Effector CD4-positive, alpha-beta T cell (primary cell): Measurements from ENCODE around the gene SEMA5B.

Experiments
- DNase-seq: peaks from one replicate; pipeline ENCODE4 v3.0.0-alpha.2; 2020

SEMA5B gene

GRCh38 chr3:123058505-123058904, 30.9 kb upstream of the SEMA5B start:
- no peak for DNase-seq

- no peak for DNase-seq
Measured at GRCh38 chr3:123055352-123055751, 27.8 kb upstream of the SEMA5B start.

- DNase-seq: no peak
Measured at GRCh38 chr3:123054931-123055330, 27.4 kb upstream of the SEMA5B start.

GRCh38 chr3:123054109-123054778, 26.7 kb upstream of the SEMA5B start:
- no peak for DNase-seq

- DNase-seq: no peak
Measured at GRCh38 chr3:123053107-123053506, 25.5 kb upstream of the SEMA5B start.

GRCh38 chr3:123050666-123051065, 23.1 kb upstream of the SEMA5B start:
- no peak for DNase-seq

GRCh38 chr3:123048480-123049237, 21.1 kb upstream of the SEMA5B start:
- no peak for DNase-seq

GRCh38 chr3:123047062-123047319, 19.4 kb upstream of the SEMA5B start:
- DNase-seq: no peak

- no peak for DNase-seq
Measured at GRCh38 chr3:123046262-123047061, 18.9 kb upstream of the SEMA5B start.

GRCh38 chr3:123044981-123045763, 17.6 kb upstream of the SEMA5B start:
- no peak for DNase-seq

- DNase-seq: no peak
Measured at GRCh38 chr3:123042413-123042812, 14.8 kb upstream of the SEMA5B start.

GRCh38 chr3:123039178-123039577, 11.6 kb upstream of the SEMA5B start:
- DNase-seq: no peak

GRCh38 chr3:123038751-123039150, 11.2 kb upstream of the SEMA5B start:
- DNase-seq: no peak

GRCh38 chr3:123037015-123037375, 9.4 kb upstream of the SEMA5B start:
- no peak for DNase-seq

- no peak for DNase-seq
Measured at GRCh38 chr3:123036352-123037014, 8.9 kb upstream of the SEMA5B start.

- no peak for DNase-seq
Measured at GRCh38 chr3:123034996-123035395, 7.4 kb upstream of the SEMA5B start.

GRCh38 chr3:123034120-123034519, 6.6 kb upstream of the SEMA5B start:
- DNase-seq: no peak

GRCh38 chr3:123032057-123032456, 4.5 kb upstream of the SEMA5B start:
- DNase-seq: no peak

GRCh38 chr3:123031051-123031450, 3.5 kb upstream of the SEMA5B start:
- DNase-seq: no peak

- no peak for DNase-seq
Measured at GRCh38 chr3:123028233-123028828, 768 bp upstream of the SEMA5B start.

- no peak for DNase-seq
Measured at GRCh38 chr3:123026565-123027291, 835 bp downstream of the SEMA5B start.
